Left hindlimb (tissue), 1 donor: ENCODE data around the gene PLPPR5.
"Not testable (repeated sequence)": the region's sequence is repeated elsewhere in the genome, so short reads cannot be mapped to it uniquely, and the experiment has no call there.

Source experiments
- DNase-seq: peaks from one replicate; pipeline ENCODE4 v3.0.0-alpha.2; 2018

PLPPR5 gene

GRCh38 chr1:98908980-98909379 is 95.7 kb downstream of the PLPPR5 start:
- no peak for DNase-seq

- no peak for DNase-seq
Observed at GRCh38 chr1:98906809-98907208, 97.9 kb downstream of the PLPPR5 start.

- no peak for DNase-seq
Observed at GRCh38 chr1:98906361-98906760, 98.3 kb downstream of the PLPPR5 start.

GRCh38 chr1:98904684-98905083 is 100.0 kb downstream of the PLPPR5 start:
- no peak for DNase-seq

- DNase-seq: no peak
Observed at GRCh38 chr1:98903726-98904125, 100.9 kb downstream of the PLPPR5 start.

GRCh38 chr1:98903261-98903660 is 101.4 kb downstream of the PLPPR5 start:
- DNase-seq: no peak

- no peak for DNase-seq
Observed at GRCh38 chr1:98898940-98899339, 105.7 kb downstream of the PLPPR5 start.

GRCh38 chr1:98897479-98897878 is 107.2 kb downstream of the PLPPR5 start:
- no peak for DNase-seq

- DNase-seq: no peak
Observed at GRCh38 chr1:98896711-98897445, 107.8 kb downstream of the PLPPR5 start.

- no peak for DNase-seq
Observed at GRCh38 chr1:98893371-98893770, 111.3 kb downstream of the PLPPR5 start.

- no peak for DNase-seq
Observed at GRCh38 chr1:98888869-98889268, 115.8 kb downstream of the PLPPR5 start.

- no peak for DNase-seq
Observed at GRCh38 chr1:98887507-98887906, 117.2 kb downstream of the PLPPR5 start.

- DNase-seq: no peak
Observed at GRCh38 chr1:98884864-98885263, 119.8 kb downstream of the PLPPR5 start.

GRCh38 chr1:98881901-98882300 is 122.8 kb downstream of the PLPPR5 start:
- DNase-seq: no peak

GRCh38 chr1:98881234-98881633 is 123.4 kb downstream of the PLPPR5 start:
- not testable (repeated sequence) for DNase-seq

- DNase-seq: no peak
Observed at GRCh38 chr1:98874828-98875227, 129.8 kb downstream of the PLPPR5 start.

GRCh38 chr1:98870959-98871903 is 133.4 kb downstream of the PLPPR5 start:
- DNase-seq: no peak

GRCh38 chr1:98865796-98866195 is 138.9 kb downstream of the PLPPR5 start:
- DNase-seq: no peak

GRCh38 chr1:98860329-98860728 is 144.3 kb downstream of the PLPPR5 start:
- no peak for DNase-seq

- no peak for DNase-seq
Observed at GRCh38 chr1:98854137-98854536, 150.5 kb downstream of the PLPPR5 start.

- no peak for DNase-seq
Observed at GRCh38 chr1:98849969-98850636, 154.6 kb downstream of the PLPPR5 start.

- no peak for DNase-seq
Observed at GRCh38 chr1:98842241-98842640, 162.4 kb downstream of the PLPPR5 start.
